GM10266 (cell line): ENCODE measurements around the gene MT1HL1.

Experiments
- DNase-seq: peaks from one replicate; pipeline ENCODE4 v3.0.0; 2012; ENCODE audit errors: extremely low spot score
- TF ChIP-seq, protein P1 (sequence below): IDR thresholded peaks from 2 replicates; pipeline ENCODE4 v1.5.1; 2012; ENCODE audit warnings: mild to moderate bottlenecking, low read depth; ENCODE audit not compliant: control insufficient read depth, insufficient read depth; ENCODE audit errors: missing control alignments

Gene MT1HL1

DNA sequence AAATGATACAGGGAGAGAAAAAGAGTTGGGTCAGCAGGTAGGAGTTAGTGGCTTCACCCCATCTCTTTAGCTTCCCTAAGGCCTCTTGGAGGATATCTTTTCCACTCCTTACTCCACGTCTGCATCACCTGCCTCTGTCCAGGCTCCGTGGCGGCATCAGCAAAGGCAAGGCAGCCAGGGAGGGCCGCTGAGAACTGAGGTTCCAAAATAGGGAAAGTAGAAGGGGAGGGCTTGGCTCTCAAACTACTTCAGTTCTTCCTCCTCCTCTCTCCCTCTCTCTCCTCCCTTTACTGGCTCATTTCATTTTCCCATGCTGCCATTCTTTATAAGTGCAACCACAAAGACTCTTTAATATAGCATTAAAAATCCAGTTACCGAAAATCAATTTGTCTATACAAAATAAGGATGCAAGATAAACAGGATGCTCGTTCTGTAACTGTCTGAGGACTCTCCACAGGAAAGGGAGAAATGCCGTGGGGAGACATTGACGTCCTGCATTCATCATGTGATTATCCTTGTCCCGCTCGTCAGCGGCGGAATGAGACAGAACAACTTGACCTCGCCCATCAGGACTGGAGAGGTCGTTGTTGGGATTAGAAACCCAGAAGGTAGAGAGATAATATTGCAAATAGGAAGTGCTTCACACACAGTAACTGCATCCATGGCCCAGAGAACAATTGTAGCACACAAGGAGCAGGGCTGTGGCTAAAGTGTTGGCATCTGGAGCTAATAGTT lies 3.1 kb upstream of the MT1HL1 start:
- TF ChIP-seq, protein P1, sequence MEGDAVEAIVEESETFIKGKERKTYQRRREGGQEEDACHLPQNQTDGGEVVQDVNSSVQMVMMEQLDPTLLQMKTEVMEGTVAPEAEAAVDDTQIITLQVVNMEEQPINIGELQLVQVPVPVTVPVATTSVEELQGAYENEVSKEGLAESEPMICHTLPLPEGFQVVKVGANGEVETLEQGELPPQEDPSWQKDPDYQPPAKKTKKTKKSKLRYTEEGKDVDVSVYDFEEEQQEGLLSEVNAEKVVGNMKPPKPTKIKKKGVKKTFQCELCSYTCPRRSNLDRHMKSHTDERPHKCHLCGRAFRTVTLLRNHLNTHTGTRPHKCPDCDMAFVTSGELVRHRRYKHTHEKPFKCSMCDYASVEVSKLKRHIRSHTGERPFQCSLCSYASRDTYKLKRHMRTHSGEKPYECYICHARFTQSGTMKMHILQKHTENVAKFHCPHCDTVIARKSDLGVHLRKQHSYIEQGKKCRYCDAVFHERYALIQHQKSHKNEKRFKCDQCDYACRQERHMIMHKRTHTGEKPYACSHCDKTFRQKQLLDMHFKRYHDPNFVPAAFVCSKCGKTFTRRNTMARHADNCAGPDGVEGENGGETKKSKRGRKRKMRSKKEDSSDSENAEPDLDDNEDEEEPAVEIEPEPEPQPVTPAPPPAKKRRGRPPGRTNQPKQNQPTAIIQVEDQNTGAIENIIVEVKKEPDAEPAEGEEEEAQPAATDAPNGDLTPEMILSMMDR, result no peak
- DNase-seq, result no peak

DNA sequence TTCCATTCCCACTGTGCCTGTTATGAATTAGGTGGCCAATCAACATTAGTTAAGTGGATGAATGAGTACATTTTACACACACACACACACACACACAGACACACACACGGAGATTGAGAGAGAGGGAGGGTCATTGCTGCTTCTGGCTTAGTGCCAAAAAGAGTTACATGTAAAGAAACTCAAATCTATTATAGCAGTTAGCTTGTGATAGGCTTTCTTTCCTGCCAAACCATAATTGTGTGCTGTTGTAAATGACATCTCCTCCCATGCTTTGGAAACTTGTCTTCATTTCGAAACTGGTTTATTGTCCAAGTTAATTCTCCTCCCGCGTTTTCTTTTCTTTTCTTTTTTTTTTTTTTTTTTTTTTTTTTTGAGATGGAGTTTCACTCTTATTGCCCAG lies 1.4 kb upstream of the MT1HL1 start:
- TF ChIP-seq, protein P1, result no peak
- no peak for DNase-seq

DNA sequence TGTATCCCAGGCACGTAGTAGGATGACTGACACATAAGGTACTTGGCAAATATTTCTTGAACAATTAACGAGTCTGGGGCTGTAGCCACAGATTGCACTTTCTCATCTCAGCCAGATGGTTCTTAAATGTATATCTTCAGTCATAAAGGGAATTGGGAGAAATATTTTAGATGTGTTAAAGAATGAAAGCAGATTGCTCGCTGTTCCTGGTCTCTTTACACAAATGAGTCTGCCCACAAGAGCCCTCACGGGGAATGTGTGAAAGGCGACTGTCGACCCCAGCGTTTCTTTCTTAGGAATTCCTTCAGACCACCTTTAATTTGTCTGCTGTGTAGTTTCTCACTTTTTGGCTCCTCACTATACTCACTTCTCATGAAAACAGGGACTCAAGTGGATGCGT lies 725 bp downstream of the MT1HL1 start:
- TF ChIP-seq, protein P1, result no peak

DNA sequence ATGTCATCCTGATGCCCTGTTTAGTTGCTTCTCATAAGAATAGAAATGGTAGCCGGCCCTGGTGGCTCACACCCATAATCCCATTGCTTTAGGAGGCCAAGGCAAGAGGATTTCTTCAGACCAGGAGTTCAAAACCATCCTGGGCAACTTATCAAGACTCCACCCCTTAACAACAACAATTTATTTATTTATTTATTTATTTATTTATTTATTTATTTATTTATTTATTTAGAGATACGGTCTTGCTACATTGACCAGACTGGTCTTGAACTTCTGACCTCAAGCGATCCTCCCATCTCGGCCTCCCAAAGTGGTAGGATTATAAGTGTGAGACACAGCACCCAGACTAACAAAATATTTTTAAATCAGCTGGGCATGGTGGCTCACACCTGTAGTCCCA lies 4.0 kb downstream of the MT1HL1 start:
- TF ChIP-seq, protein P1, result no peak

More for the DNA sequence above, 725 bp downstream of the MT1HL1 start:
- no peak for DNase-seq

DNA sequence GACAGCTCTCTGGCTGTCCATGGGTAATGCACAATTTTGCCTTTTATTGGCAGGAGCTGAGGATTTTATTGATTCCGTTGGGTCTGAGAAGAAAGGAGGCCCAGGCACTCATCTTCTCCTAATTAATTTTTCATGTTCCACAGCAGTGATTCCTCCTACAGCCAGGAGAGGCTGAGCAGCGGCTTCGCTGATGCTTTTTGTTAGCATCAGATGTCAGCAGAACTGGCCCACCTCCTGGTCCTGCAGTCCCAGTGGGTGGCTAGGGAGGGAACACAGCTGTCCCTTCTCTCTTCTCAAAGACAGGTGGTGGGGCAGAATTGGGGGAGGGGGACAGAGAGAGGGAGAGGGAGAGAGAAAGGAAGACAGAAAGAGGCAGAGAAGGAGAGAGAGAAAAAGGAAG lies 5.7 kb downstream of the MT1HL1 start:
- no peak for DNase-seq
- TF ChIP-seq, protein P1, result no peak

More for the DNA sequence above, 4.0 kb downstream of the MT1HL1 start:
- DNase-seq, result no peak

DNA sequence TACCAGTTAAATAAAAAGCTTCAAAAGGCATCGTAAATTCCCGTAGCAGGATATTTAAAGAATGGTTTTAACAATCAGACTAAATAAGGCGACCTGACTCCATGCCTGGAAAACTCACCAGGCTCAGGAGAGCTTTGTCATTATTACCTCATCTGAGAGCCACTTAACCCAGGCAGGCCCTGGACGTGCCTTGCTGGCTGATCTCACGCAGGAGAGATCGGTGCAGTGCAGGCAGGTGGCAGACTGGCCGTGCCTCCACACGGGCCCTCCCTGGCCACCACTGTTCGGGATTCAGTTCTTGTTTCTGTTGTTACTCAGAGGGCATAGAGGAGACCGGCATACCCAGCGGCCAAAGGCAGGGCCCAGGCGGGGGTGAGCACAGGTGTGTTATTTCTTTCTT lies 6.4 kb downstream of the MT1HL1 start:
- TF ChIP-seq, protein P1, result no peak
- no peak for DNase-seq

DNA sequence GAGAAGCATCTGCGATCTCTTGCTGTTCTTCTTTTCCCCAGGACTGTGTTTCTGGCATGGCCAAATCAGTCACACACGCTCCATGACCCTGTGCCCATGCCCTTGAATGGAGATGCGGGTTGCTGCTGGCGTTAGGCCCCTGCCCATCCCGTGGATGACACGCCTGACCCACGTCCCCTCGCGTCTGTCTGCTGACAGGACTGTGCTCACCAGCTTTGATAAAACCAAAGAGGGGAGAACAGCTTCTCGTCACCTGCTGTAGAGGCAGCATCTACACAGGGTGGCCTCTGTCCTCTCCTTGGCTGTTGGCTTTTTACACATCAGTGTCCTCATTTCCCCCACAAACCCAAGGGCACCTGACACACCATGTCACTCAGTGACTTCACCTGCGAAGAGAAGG lies 6.9 kb downstream of the MT1HL1 start:
- TF ChIP-seq, protein P1, result no peak
- DNase-seq, result no peak
